ENCODE data around the gene LPCAT3.

GRCh38 chr12:6967651-6968100, 50.6 kb downstream of the LPCAT3 start:
- no peak for TF ChIP-seq POLR2A (IDR thresholded peaks at IDR 0.05; ENCODE audit: low read length)
- TF ChIP-seq GATA1 (IDR thresholded peaks at IDR 0.05; ENCODE audit: low read depth, low read length) = no peak
